ENCODE results near the gene SNX18. TPM values are rescaled to one million over a fixed set of nuclear protein-coding genes. Genes with fewer than 3 reads are reported as not detected.

Gene SNX18
- total and polyA plus RNA-seq, 2 of the 8 experiments (the other 6 are each of a cell fraction or from before 2014, with no cell fraction given): 5.8 to 17.7 TPM

- CTCF ChIA-PET (ENCODE audit: partially characterized antibody): interaction anchor here (0.6 to 3.3 kb wide), 5 partner anchors 14 to 1284 kb away, joined by 3 to 18 read pairs (median 8); no protein-coding TSS in a partner anchor
- TF ChIP-seq TEAD4 (IDR thresholded peaks at IDR 0.05; ENCODE audit: low read depth, low read length) (no peak), HDAC2 (IDR thresholded peaks at IDR 0.05; ENCODE audit: borderline replicate concordance in 1 of 2, low read depth in 2 of 2, low read length in 2 of 2) (no peak), ASH2L (IDR thresholded peaks at IDR 0.05; ENCODE audit: low read length) (no peak), GTF2F1 (IDR thresholded peaks at IDR 0.05; ENCODE audit: borderline replicate concordance, low read depth, low read length) (no peak), CEBPB (IDR thresholded peaks at IDR 0.05; ENCODE audit: low read depth, low read length) (no peak), POLR2A (IDR thresholded peaks at IDR 0.05; ENCODE audit: control extremely low read depth in 1 of 2, low read depth in 2 of 2, low read length in 2 of 2) (no peak)
Measured at GRCh38 chr5:54471398-54471797, 46.2 kb upstream of the SNX18 start.

More at GRCh38 chr5:54471398-54471797, 46.2 kb upstream of the SNX18 start:
- Histone ChIP-seq H2BK15ac (ENCODE audit: low read length) (no peak overlapping the region), H3K23me2 (ENCODE audit: low read depth, low read length) (no peaks in the 10 kb centered on the region), H3K18ac (ENCODE audit: extremely low read depth, low read length) (no peak overlapping the region), H3K4me2 (ENCODE audit: insufficient read depth in 1 of 2, low read depth in 2 of 2, low read length in 2 of 2) (no peak overlapping the region), H3K4ac (replicated peaks; ENCODE audit: insufficient read length, low read depth, low read length) (no peak overlapping the region), H3K27ac (ENCODE audit: low read depth, low read length) (no peak overlapping the region), H3K4me1 (replicated peaks in 1 of 4; ENCODE audit: control insufficient read depth in 3 of 4, insufficient read depth in 4 of 4, low read length in 3 of 4) (no peaks in the 10 kb centered on the region), H2BK120ac (replicated peaks; ENCODE audit: low read depth, low read length) (no peak overlapping the region), H4K20me1 (replicated peaks in 1 of 2; ENCODE audit: control insufficient read depth in 1 of 2, insufficient read depth in 2 of 2, low read length in 2 of 2) (no peaks in the 10 kb centered on the region), H2AK5ac (ENCODE audit: low read depth, low read length) (no peak overlapping the region), H3K9me3 (ENCODE audit: insufficient read depth in 2 of 2, low read depth in 1 of 2, low read length in 1 of 2) (no peaks in the 10 kb centered on the region), H2BK20ac (ENCODE audit: low read length) (no peak overlapping the region), H3K79me1 (ENCODE audit: low read depth, low read length) (no peaks in the 10 kb centered on the region), H3K14ac (ENCODE audit: insufficient read length) (no peak overlapping the region), H3K56ac (replicated peaks; ENCODE audit: insufficient read length, low read depth, low read length) (no peak overlapping the region), H3K9ac (replicated peaks in 1 of 4; ENCODE audit: extremely low read depth in 1 of 4, low read depth in 3 of 4, low read length in 3 of 4) (no peak overlapping the region), H3K79me2 (ENCODE audit: control insufficient read depth in 1 of 2, insufficient read depth in 2 of 2, low read length in 2 of 2) (no peaks in the 10 kb centered on the region), H4K8ac (ENCODE audit: extremely low read depth, insufficient read depth, low read length) (no peak overlapping the region), H2BK5ac (ENCODE audit: low read depth, low read length) (no peak overlapping the region), H3K36me3 (ENCODE audit: control insufficient read depth in 2 of 4, insufficient read depth in 4 of 4, low read length in 3 of 4) (no peaks in the 10 kb centered on the region), H3K4me3 (ENCODE audit: extremely low read depth in 1 of 4, insufficient read depth in 2 of 4, low read depth in 3 of 4, low read length in 4 of 4) (no peak overlapping the region), H4K91ac (replicated peaks; ENCODE audit: insufficient read length, low read length) (no peak overlapping the region), H3K27me3 (replicated peaks in 1 of 4; ENCODE audit: control insufficient read depth in 3 of 4, extremely low read depth in 1 of 4, insufficient read depth in 3 of 4, low read length in 3 of 4) (no peaks in the 10 kb centered on the region), H2BK12ac (ENCODE audit: low read depth, low read length) (no peak overlapping the region), H2AFZ (ENCODE audit: low read length) (no peak overlapping the region), H4K5ac (ENCODE audit: insufficient read length, low read depth, low read length) (no peak overlapping the region), H3K23ac (ENCODE audit: insufficient read length) (no peak overlapping the region)
- no peak for FAIRE-seq
- 55% methylated on average over 3 of the region's 3 CpGs; no CpG with 5 or more reads in 1 of the 2 experiments for WGBS, 2 experiments (ENCODE audit: extremely low coverage in 1 of 2, insufficient coverage in 1 of 2, insufficient read length in 1 of 2, insufficient replicate concordance in 2 of 2, low coverage in 1 of 2, low lambda C conversion rate in 2 of 2, missing lambda C conversion rate in 1 of 2)
- DNase-seq (ENCODE audit: low read depth in 1 of 2, low spot score in 2 of 2): no peak
- POLR2A ChIA-PET (ENCODE audit: partially characterized antibody): interaction anchor here (0.8 kb wide), 1 partner anchor 10 kb away, joined by 3 read pairs; no protein-coding TSS in a partner anchor

All from H1 (cell line).